ENCODE measurements around the gene TMEM94. TPM values are rescaled to one million over a fixed set of nuclear protein-coding genes. Genes with fewer than 3 reads are reported as not detected.

The TMEM94 gene
- total and polyA plus RNA-seq, 2 of the 4 experiments (the other 2 are of a cell fraction), result 8.4 to 64.7 TPM

DNA sequence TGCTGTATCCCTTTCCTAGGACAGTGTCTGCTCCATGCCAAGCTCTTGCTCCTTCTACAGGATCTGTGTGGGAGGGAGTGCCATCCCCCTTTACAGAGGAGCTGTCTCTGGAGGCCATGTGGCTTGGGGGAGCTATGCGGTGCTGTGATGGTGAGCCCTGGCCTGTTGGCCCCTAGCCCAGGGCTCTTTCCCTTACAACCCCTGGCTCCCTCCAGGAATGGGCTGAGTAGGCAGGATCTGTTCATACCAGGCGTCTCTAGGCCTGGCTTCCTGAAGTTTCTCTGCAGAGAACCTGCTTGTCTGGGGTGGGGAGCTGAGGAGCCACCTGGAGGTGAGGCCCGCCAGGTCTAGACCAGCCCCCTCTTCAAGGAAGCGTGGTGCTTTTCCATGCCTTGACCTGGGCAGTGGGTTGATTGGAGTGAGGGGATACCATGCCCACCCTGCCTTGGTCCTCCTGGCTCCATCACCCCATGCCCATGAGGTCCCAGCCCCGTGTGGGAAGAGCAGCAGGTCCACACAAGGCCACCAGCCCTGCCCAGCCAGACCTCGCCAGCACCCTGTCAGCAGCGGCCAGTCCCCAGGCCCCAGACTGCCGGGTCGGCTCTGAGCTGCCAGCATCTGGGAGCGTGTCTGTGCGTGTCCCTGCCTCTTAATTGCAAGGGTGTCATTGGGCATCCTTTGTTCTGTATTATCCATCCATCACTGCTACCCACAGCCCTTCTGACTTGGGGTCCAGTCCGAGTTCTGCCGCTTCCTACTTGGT is 83.7 kb downstream of the TMEM94 start:
- Histone ChIP-seq H3K4ac (ENCODE audit: low read depth, low read length) (no peak overlapping the region), H2BK120ac (ENCODE audit: low read depth, low read length) (no peak overlapping the region), H3K23ac (ENCODE audit: low read depth, low read length) (no peak overlapping the region), H2BK20ac (ENCODE audit: low read depth, low read length) (no peak overlapping the region), H3K9me3 (ENCODE audit: control insufficient read depth, insufficient read depth, low read length) (no peaks in the 10 kb centered on the region), H2BK5ac (ENCODE audit: low read depth, low read length, poor library complexity, severe bottlenecking) (no peak overlapping the region), H3K4me1 (ENCODE audit: control insufficient read depth, insufficient read depth, low read length) (no peaks in the 10 kb centered on the region), H2AK5ac (ENCODE audit: low read depth, low read length) (no peak overlapping the region), H4K91ac (ENCODE audit: insufficient read depth, low read depth, low read length) (no peak overlapping the region), H3K79me1 (ENCODE audit: low read depth in 1 of 2, low read length in 2 of 2) (no peaks in the 10 kb centered on the region), H3K9me1 (ENCODE audit: insufficient read depth, low read length) (no peaks in the 10 kb centered on the region), H4K8ac (ENCODE audit: low read depth in 2 of 2, low read length in 2 of 2) (no peak overlapping the region), H4K5ac (ENCODE audit: low read depth, low read length) (no peak overlapping the region), H3K27ac (ENCODE audit: insufficient read depth, low read length) (no peak overlapping the region), H3K27me3 (ENCODE audit: control insufficient read depth, insufficient read depth, low read length) (peaks cover 62% of the 10 kb centered on the region), H3K14ac (replicated peaks; ENCODE audit: low read depth, low read length) (0 out of 2 replicates have a peak overlapping the region, but pooled peaks have one; percentile 13), H3K18ac (ENCODE audit: low read depth, low read length) (no peak overlapping the region), H3K56ac (ENCODE audit: extremely low read depth, insufficient read depth, low read length) (no peak overlapping the region), H3K4me2 (ENCODE audit: low read depth, low read length) (no peak overlapping the region), H2BK15ac (ENCODE audit: low read depth, low read length) (no peak overlapping the region), H2AFZ (replicated peaks; ENCODE audit: low read length, poor library complexity) (peak overlapping the region; percentile 32), H4K20me1 (ENCODE audit: insufficient read depth, low read length) (no peaks in the 10 kb centered on the region), H3K4me3 (ENCODE audit: insufficient read depth, low read depth, low read length) (no peak overlapping the region), H2AK9ac (replicated peaks; ENCODE audit: low read depth, low read length, poor library complexity) (peak overlapping the region; percentile 31), H3K9ac (ENCODE audit: low read depth, low read length) (no peak overlapping the region), H3K36me3 (ENCODE audit: control insufficient read depth, insufficient read depth, low read length) (no peaks in the 10 kb centered on the region)
- CTCF ChIA-PET, result no interaction called here
- in situ Hi-C loops (cut with MboI; ENCODE audit: low sequenced_read_pairs) (no loop called here), dilution Hi-C loops (cut with HindIII; ENCODE audit: low sequenced_read_pairs, unreplicated experiment) (no loop called here), intact Hi-C loops (cut with micrococcal nuclease) (no loop called here)
- POLR2A ChIA-PET (ENCODE audit: unreplicated experiment), result interaction anchor here (0.6 kb wide), 1 partner anchor 8 kb away, joined by 7 read pairs; no protein-coding TSS in a partner anchor
- DNase-seq (no peak), ATAC-seq (ENCODE audit: low read depth) (peak; percentile 35; the same call in 1 of the 2 replicates)
- TF ChIP-seq, protein P1, sequence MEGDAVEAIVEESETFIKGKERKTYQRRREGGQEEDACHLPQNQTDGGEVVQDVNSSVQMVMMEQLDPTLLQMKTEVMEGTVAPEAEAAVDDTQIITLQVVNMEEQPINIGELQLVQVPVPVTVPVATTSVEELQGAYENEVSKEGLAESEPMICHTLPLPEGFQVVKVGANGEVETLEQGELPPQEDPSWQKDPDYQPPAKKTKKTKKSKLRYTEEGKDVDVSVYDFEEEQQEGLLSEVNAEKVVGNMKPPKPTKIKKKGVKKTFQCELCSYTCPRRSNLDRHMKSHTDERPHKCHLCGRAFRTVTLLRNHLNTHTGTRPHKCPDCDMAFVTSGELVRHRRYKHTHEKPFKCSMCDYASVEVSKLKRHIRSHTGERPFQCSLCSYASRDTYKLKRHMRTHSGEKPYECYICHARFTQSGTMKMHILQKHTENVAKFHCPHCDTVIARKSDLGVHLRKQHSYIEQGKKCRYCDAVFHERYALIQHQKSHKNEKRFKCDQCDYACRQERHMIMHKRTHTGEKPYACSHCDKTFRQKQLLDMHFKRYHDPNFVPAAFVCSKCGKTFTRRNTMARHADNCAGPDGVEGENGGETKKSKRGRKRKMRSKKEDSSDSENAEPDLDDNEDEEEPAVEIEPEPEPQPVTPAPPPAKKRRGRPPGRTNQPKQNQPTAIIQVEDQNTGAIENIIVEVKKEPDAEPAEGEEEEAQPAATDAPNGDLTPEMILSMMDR (conservative IDR thresholded peaks at IDR 0.05; ENCODE audit: low read depth, low read length), result no peak
- TF ChIP-seq, protein P2, sequence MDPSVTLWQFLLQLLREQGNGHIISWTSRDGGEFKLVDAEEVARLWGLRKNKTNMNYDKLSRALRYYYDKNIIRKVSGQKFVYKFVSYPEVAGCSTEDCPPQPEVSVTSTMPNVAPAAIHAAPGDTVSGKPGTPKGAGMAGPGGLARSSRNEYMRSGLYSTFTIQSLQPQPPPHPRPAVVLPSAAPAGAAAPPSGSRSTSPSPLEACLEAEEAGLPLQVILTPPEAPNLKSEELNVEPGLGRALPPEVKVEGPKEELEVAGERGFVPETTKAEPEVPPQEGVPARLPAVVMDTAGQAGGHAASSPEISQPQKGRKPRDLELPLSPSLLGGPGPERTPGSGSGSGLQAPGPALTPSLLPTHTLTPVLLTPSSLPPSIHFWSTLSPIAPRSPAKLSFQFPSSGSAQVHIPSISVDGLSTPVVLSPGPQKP (IDR thresholded peaks at IDR 0.05; ENCODE audit: borderline replicate concordance, low read depth, low read length), result no peak
- TF ChIP-seq CEBPB (IDR thresholded peaks at IDR 0.05; ENCODE audit: low read depth, low read length) (no peak), RCOR1 (IDR thresholded peaks at IDR 0.05; ENCODE audit: insufficient replicate concordance, low read length) (no peak), BHLHE40 (IDR thresholded peaks at IDR 0.05; ENCODE audit: low read depth, low read length) (no peak)
- 77% methylated on average over 4 of the region's 13 CpGs; no CpG with 5 or more reads in 1 of the 2 experiments for WGBS, 2 experiments (ENCODE audit: extremely low coverage in 2 of 2, insufficient read length in 1 of 2)
- no TSS peak for BruUV-seq (replicated peaks)

Measured in IMR-90 (cell line).